Stimulated activated naive CD4-positive, alpha-beta T cell treated with Interleukin-2 at 50 U/mL for 16 hours (primary cell): Measurements from ENCODE around the gene SHPK.

Experiments used
- DNase-seq: peaks from one replicate; lab custom pipeline; 2025; lab: John Stamatoyannopoulos, UW

SHPK gene

GRCh38 chr17:3627769-3628167 lies 8.3 kb downstream of the SHPK start:
- DNase-seq: no peak

- no peak for DNase-seq
Measured at GRCh38 chr17:3626831-3627768, 8.9 kb downstream of the SHPK start.

GRCh38 chr17:3622977-3623594 lies 13.0 kb downstream of the SHPK start:
- no peak for DNase-seq

GRCh38 chr17:3621146-3621720 lies 14.8 kb downstream of the SHPK start:
- no peak for DNase-seq

GRCh38 chr17:3615160-3615870 lies 20.7 kb downstream of the SHPK start:
- DNase-seq: no peak

GRCh38 chr17:3613124-3613523 lies 22.9 kb downstream of the SHPK start:
- DNase-seq: no peak

- DNase-seq: no peak
Measured at GRCh38 chr17:3610523-3610922, 25.5 kb downstream of the SHPK start.

- DNase-seq: no peak
Measured at GRCh38 chr17:3609689-3610088, 26.4 kb downstream of the SHPK start.

- no peak for DNase-seq
Measured at GRCh38 chr17:3603870-3604259, 32.2 kb downstream of the SHPK start.

GRCh38 chr17:3603119-3603869 lies 32.8 kb downstream of the SHPK start:
- no peak for DNase-seq

GRCh38 chr17:3602499-3602898 lies 33.6 kb downstream of the SHPK start:
- no peak for DNase-seq

- no peak for DNase-seq
Measured at GRCh38 chr17:3600529-3601205, 35.4 kb downstream of the SHPK start.

- DNase-seq: no peak
Measured at GRCh38 chr17:3598078-3598477, 38.0 kb downstream of the SHPK start.

GRCh38 chr17:3596804-3597464 lies 39.1 kb downstream of the SHPK start:
- DNase-seq: no peak

- DNase-seq: no peak
Measured at GRCh38 chr17:3594976-3595375, 41.1 kb downstream of the SHPK start.

GRCh38 chr17:3594051-3594800 lies 41.8 kb downstream of the SHPK start:
- no peak for DNase-seq

- DNase-seq: no peak
Measured at GRCh38 chr17:3593384-3593783, 42.7 kb downstream of the SHPK start.

GRCh38 chr17:3592216-3592860 lies 43.7 kb downstream of the SHPK start:
- no peak for DNase-seq

- DNase-seq: no peak
Measured at GRCh38 chr17:3590768-3591167, 45.3 kb downstream of the SHPK start.
